ENCODE results near the gene ZNF174.

Gene ZNF174

GRCh38 chr16:3400779-3401688 lies at the start of gene ZNF174, which contains the start of gene ZSCAN32:
TSS of gene ZNF174 (plus strand) at chr16:3401215. CDS start at chr16:3402005, 790 bp downstream.
TSS of gene ZSCAN32 (minus strand) at chr16:3401004. CDS start at chr16:3397557, 3,447 bp downstream.
- peak; percentile 98 for DNase-seq (ENCODE audit: low read depth in 2 of 2)

- DNase-seq (ENCODE audit: low read depth in 2 of 2), result no peak
These were observed 45.4 kb upstream of the ZNF174 start, which contains the start of gene OR2C1 for GRCh38 chr16:3355589-3355988. TSS of gene OR2C1 (plus strand) at chr16:3355889. CDS start at chr16:3355941, 52 bp downstream.

- DNase-seq (ENCODE audit: low read depth in 2 of 2), result no peak
These were observed 44.9 kb upstream of the ZNF174 start for GRCh38 chr16:3356118-3356517.

GRCh38 chr16:3358871-3359270 lies 42.1 kb upstream of the ZNF174 start:
- no peak for DNase-seq (ENCODE audit: low read depth in 2 of 2)

GRCh38 chr16:3362931-3363330 lies 38.1 kb upstream of the ZNF174 start:
- no peak for DNase-seq (ENCODE audit: low read depth in 2 of 2)

GRCh38 chr16:3363793-3364192 lies 37.2 kb upstream of the ZNF174 start:
- no peak for DNase-seq (ENCODE audit: low read depth in 2 of 2)

GRCh38 chr16:3364774-3365427 lies 36.1 kb upstream of the ZNF174 start:
- DNase-seq (ENCODE audit: low read depth in 2 of 2), result peak; percentile 82 to 83

- no peak for DNase-seq (ENCODE audit: low read depth in 2 of 2)
These were observed 31.9 kb upstream of the ZNF174 start for GRCh38 chr16:3369073-3369472.

- no peak for DNase-seq (ENCODE audit: low read depth in 2 of 2)
These were observed 25.3 kb upstream of the ZNF174 start for GRCh38 chr16:3375680-3376079.

GRCh38 chr16:3377917-3378316 lies 23.1 kb upstream of the ZNF174 start:
- no peak for DNase-seq (ENCODE audit: low read depth in 2 of 2)

GRCh38 chr16:3383045-3383448 lies 18.0 kb upstream of the ZNF174 start:
- DNase-seq (ENCODE audit: low read depth in 2 of 2), result no peak

GRCh38 chr16:3388325-3388724 lies 12.7 kb upstream of the ZNF174 start:
- DNase-seq (ENCODE audit: low read depth in 2 of 2), result no peak

GRCh38 chr16:3389663-3390338 lies 11.2 kb upstream of the ZNF174 start:
- DNase-seq (ENCODE audit: low read depth in 2 of 2), result no peak

GRCh38 chr16:3400446-3400778 lies 603 bp upstream of the ZNF174 start:
- DNase-seq (ENCODE audit: low read depth in 2 of 2), result peak in 1 of 2 donors; percentile 1

- no peak for DNase-seq (ENCODE audit: low read depth in 2 of 2)
These were observed 843 bp downstream of the ZNF174 start for GRCh38 chr16:3401719-3402397.

- DNase-seq (ENCODE audit: low read depth in 2 of 2), result no peak
These were observed 7.7 kb downstream of the ZNF174 start for GRCh38 chr16:3408561-3409197.

GRCh38 chr16:3413730-3414379 lies 12.8 kb downstream of the ZNF174 start:
- no peak for DNase-seq (ENCODE audit: low read depth in 2 of 2)

GRCh38 chr16:3431779-3432219 lies 30.8 kb downstream of the ZNF174 start:
- DNase-seq (ENCODE audit: low read depth in 2 of 2), result peak; percentile 24 to 33

GRCh38 chr16:3434373-3434772 lies 33.4 kb downstream of the ZNF174 start:
- DNase-seq (ENCODE audit: low read depth in 2 of 2), result no peak

- DNase-seq (ENCODE audit: low read depth in 2 of 2), result no peak
These were observed 38.6 kb downstream of the ZNF174 start for GRCh38 chr16:3439637-3440036.

Measured in stimulated activated CD8-positive, alpha-beta memory T cell treated with anti-CD3 and anti-CD28 coated beads, Interleukin-7, amount 100 ng/mL, for 4 hours (primary cell).